OCI-M2 (cell line): ENCODE data around the gene TIPRL.
"Not testable (repeated sequence)": the region's sequence is repeated elsewhere in the genome, so short reads cannot be mapped to it uniquely, and the experiment has no call there.

Source experiments
- DNase-seq: peaks from one replicate; lab custom pipeline; 2025; ENCODE audit not compliant: unreplicated experiment; lab: John Stamatoyannopoulos, UW

Gene TIPRL

GRCh38 chr1:168157638-168158037 lies 21.1 kb upstream of the TIPRL start:
- DNase-seq: no peak

GRCh38 chr1:168159251-168159650 lies 19.5 kb upstream of the TIPRL start:
- no peak for DNase-seq

GRCh38 chr1:168159979-168160378 lies 18.8 kb upstream of the TIPRL start:
- DNase-seq: no peak

GRCh38 chr1:168161459-168161858 lies 17.3 kb upstream of the TIPRL start:
- no peak for DNase-seq

- DNase-seq: no peak
These were observed 15.1 kb upstream of the TIPRL start for GRCh38 chr1:168163670-168164069.

- no peak for DNase-seq
These were observed 14.0 kb upstream of the TIPRL start for GRCh38 chr1:168164771-168165170.

GRCh38 chr1:168167806-168168205 lies 11.0 kb upstream of the TIPRL start:
- DNase-seq: no peak

- DNase-seq: no peak
These were observed 7.9 kb upstream of the TIPRL start for GRCh38 chr1:168170564-168171508.

- DNase-seq: no peak
These were observed 6.4 kb upstream of the TIPRL start for GRCh38 chr1:168172250-168172915.

GRCh38 chr1:168178227-168178637 lies 530 bp upstream of the TIPRL start:
- DNase-seq: no peak

GRCh38 chr1:168179438-168180147 lies 831 bp downstream of the TIPRL start:
- DNase-seq: no peak

GRCh38 chr1:168180148-168180524 lies 1.4 kb downstream of the TIPRL start:
- no peak for DNase-seq

- DNase-seq: not testable (repeated sequence)
These were observed 2.4 kb downstream of the TIPRL start for GRCh38 chr1:168181063-168181720.

- no peak for DNase-seq
These were observed 8.4 kb downstream of the TIPRL start for GRCh38 chr1:168187177-168187576.

GRCh38 chr1:168190403-168190802 lies 11.6 kb downstream of the TIPRL start:
- DNase-seq: no peak

- DNase-seq: no peak
These were observed 16.7 kb downstream of the TIPRL start for GRCh38 chr1:168195199-168196135.

- DNase-seq: no peak
These were observed 20.3 kb downstream of the TIPRL start for GRCh38 chr1:168199056-168199455.

GRCh38 chr1:168202941-168203654 lies 24.3 kb downstream of the TIPRL start:
- no peak for DNase-seq

- DNase-seq: no peak
These were observed 27.3 kb downstream of the TIPRL start for GRCh38 chr1:168206111-168206510.
